ENCODE results near the gene ZNF48.

The ZNF48 gene

DNA sequence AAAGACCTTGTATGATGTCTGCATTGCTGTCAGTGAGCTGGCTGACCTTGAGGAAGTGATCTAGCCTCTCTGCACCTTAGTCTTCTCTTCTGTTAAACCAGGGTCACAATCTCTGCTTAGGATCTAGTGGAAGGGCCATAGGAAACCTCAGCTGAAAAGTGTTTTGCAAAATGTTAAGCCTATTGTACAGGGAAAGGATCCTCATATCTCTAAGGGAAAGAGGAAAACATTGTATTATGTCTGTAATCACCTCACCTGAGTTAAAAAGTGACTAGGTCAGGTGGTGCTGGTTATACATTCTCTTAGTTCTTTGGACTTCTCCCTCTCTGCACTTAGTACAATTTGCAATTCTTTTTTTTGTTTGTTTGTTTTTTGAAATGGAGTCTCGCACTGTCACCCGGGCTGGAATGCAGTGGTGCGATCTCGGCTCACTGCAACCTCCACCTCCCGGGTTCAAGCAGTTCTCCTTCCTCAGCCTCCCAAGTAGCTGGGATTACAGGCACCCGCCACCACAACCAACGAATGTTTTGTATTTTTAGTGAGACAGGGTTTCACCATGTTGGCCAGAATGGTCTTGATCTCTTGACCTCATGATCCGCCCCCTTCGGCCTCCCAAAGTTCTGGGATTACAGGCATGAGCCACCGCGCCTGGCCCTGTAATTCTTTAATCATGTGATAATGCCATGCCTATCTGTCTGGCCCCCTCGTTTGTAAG lies 52.4 kb downstream of the ZNF48 start:
- no peaks in the 10 kb centered on the region for H4K20me1 ChIP-seq (ENCODE audit: insufficient read depth, low read length)
- peaks cover 8% of the 10 kb centered on the region; the same call in 1 of the 2 replicates for H3K9me3 ChIP-seq (ENCODE audit: low read length)
- H3K27me3 ChIP-seq (ENCODE audit: insufficient read depth, low read length), result no peaks in the 10 kb centered on the region
- peaks cover 6% of the 10 kb centered on the region; the same call in 1 of the 2 replicates for H3F3A ChIP-seq (ENCODE audit: insufficient read depth, low read length)
- H3K9me2 ChIP-seq (ENCODE audit: low read depth, low read length), result no peaks in the 10 kb centered on the region
- no peak overlapping the region for H3K27ac ChIP-seq (ENCODE audit: low read depth, low read length, poor library complexity, severe bottlenecking)
- H3K36me3 ChIP-seq (ENCODE audit: insufficient read depth, low read length), result peaks cover 25% of the 10 kb centered on the region
- TF ChIP-seq EZH2 (IDR thresholded peaks at IDR 0.05; ENCODE audit: borderline replicate concordance, low read length) (no peak), CTCF (IDR thresholded peaks at IDR 0.05; ENCODE audit: low read length) (no peak)
- peaks cover 9% of the 10 kb centered on the region for H3K79me2 ChIP-seq (ENCODE audit: insufficient read depth, low read length)
- no peak overlapping the region for H3K4me2 ChIP-seq (ENCODE audit: low read length)
- H3K9ac ChIP-seq (ENCODE audit: low read length), result no peak overlapping the region
- no peak overlapping the region for H3K4me3 ChIP-seq (ENCODE audit: low read depth, low read length, poor library complexity, severe bottlenecking)
- no peak overlapping the region for H2AFZ ChIP-seq (ENCODE audit: low read length)
- H3K4me1 ChIP-seq (ENCODE audit: insufficient read depth, low read length, severe bottlenecking), result peaks cover 48% of the 10 kb centered on the region

- Histone ChIP-seq H3K27me3 (ENCODE audit: insufficient read depth, low read length) (no peaks in the 10 kb centered on the region), H3K9me2 (ENCODE audit: low read depth, low read length) (no peaks in the 10 kb centered on the region), H3K9ac (ENCODE audit: low read length) (no peak overlapping the region), H3F3A (ENCODE audit: insufficient read depth, low read length) (0 out of 2 replicates have a peak, but pooled peaks cover 6% of the 10 kb centered on the region), H2AFZ (ENCODE audit: low read length) (no peak overlapping the region), H3K36me3 (ENCODE audit: insufficient read depth, low read length) (peaks cover 12% of the 10 kb centered on the region), H4K20me1 (ENCODE audit: insufficient read depth, low read length) (no peaks in the 10 kb centered on the region), H3K4me2 (ENCODE audit: low read length) (no peak overlapping the region), H3K79me2 (ENCODE audit: insufficient read depth, low read length) (peaks cover 9% of the 10 kb centered on the region), H3K4me1 (ENCODE audit: insufficient read depth, low read length, severe bottlenecking) (peaks cover 53% of the 10 kb centered on the region), H3K9me3 (ENCODE audit: low read length) (peaks cover under 1% of the 10 kb centered on the region; the same call in 1 of the 2 replicates), H3K27ac (ENCODE audit: low read depth, low read length, poor library complexity, severe bottlenecking) (no peak overlapping the region), H3K4me3 (ENCODE audit: low read depth, low read length, poor library complexity, severe bottlenecking) (no peak overlapping the region)
- no peak for TF ChIP-seq EZH2 (IDR thresholded peaks at IDR 0.05; ENCODE audit: borderline replicate concordance, low read length)
- no peak for TF ChIP-seq CTCF (IDR thresholded peaks at IDR 0.05; ENCODE audit: low read length)
These were observed 53.9 kb downstream of the ZNF48 start for GRCh38 chr16:30449116-30449435.
